ENCODE results near the gene STK39.

GRCh38 chr2:168032091-168032490 lies 215.3 kb downstream of the STK39 start:
- TF ChIP-seq CTCF (IDR thresholded peaks at IDR 0.05) (no peak), POLR2A (IDR thresholded peaks at IDR 0.05; ENCODE audit: low read length) (no peak)

Data from A549 (cell line).